Large intestine (tissue), 3 donors: ENCODE data around the gene OXA1L. TPM values are rescaled to one million over a fixed set of nuclear protein-coding genes. Genes with fewer than 3 reads are reported as not detected.
"Not testable (repeated sequence)": the region's sequence is repeated elsewhere in the genome, so short reads cannot be mapped to it uniquely, and the experiment has no call there.

ENCODE experiments used
- DNase-seq, 2 donors: peaks; one replicate each; pipeline versions ENCODE4 v3.0.0 to v3.0.0-alpha.2; 2013
- H3K27ac ChIP-seq: one replicate; pipeline ENCODE4 v1.5.1; 2013; ENCODE audit warnings: low read length
- H3K27me3 ChIP-seq: 2 replicates; pipeline ENCODE4 v1.6.1; 2013; ENCODE audit warnings: low read length; ENCODE audit not compliant: control insufficient read depth, insufficient read depth
- H3K36me3 ChIP-seq: 2 replicates; pipeline ENCODE4 v1.6.1; 2013; ENCODE audit warnings: low read length; ENCODE audit not compliant: control insufficient read depth, insufficient read depth
- H3K4me1 ChIP-seq: one replicate; pipeline ENCODE4 v1.6.1; 2013; ENCODE audit warnings: low read length; ENCODE audit not compliant: control insufficient read depth, insufficient read depth
- H3K4me3 ChIP-seq: one replicate; pipeline ENCODE4 v1.5.1; 2013; ENCODE audit warnings: low read length
- H3K9me3 ChIP-seq: one replicate; pipeline ENCODE4 v1.6.1; 2013; ENCODE audit warnings: mild to moderate bottlenecking, low read depth, low read length, moderate library complexity; ENCODE audit not compliant: control insufficient read depth
- WGBS: methylation state at CpG from one replicate; pipeline ENCODE4 v1.1.5; 2013; ENCODE audit warnings: low lambda C conversion rate; ENCODE audit not compliant: insufficient coverage; 5-methylcytosine and 5-hydroxymethylcytosine counted together
- polyA plus RNA-seq: library from polyadenylated mRNA; unstranded; fragments of 120-200 nt; gene quantifications from one replicate; pipeline ENCODE4 v1.2.1, GENCODE V29; 2013

The OXA1L gene
- polyA plus RNA-seq, 1 donor: 123 TPM

GRCh38 chr14:22776849-22777248 is 10.4 kb downstream of the OXA1L start:
- DNase-seq, H3K9me3 ChIP-seq, H3K4me3 ChIP-seq, H3K27ac ChIP-seq, H3K27me3 ChIP-seq: not testable (repeated sequence)
- Histone ChIP-seq H3K4me1 (peaks cover 28% of the 10 kb centered on the region), H3K36me3 (peaks cover 46% of the 10 kb centered on the region)
- WGBS: 100% methylated on average over 1 of the region's 8 CpGs

DNA sequence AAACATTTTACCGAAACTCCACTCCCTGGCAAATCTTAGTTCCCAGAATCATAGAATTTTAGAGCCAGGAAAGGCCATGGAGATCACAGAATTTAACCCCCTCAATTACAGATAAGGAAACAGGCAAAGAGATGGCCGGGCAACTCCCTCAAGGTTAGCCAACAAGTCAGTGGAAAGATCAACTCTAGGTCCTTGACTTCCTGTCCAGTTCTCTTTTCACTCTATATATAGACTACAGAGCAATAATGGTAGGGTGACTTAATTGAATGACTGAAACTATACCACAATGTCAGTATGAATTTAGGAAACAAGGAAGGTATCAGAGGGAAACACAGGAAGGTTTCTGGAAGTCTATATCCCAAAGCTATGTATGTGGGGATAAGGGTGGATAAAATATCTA is 11.6 kb downstream of the OXA1L start:
- H3K9me3 ChIP-seq: no peaks in the 10 kb centered on the region
- no peak for DNase-seq
- H3K4me3 ChIP-seq: no peak overlapping the region
- H3K36me3 ChIP-seq: peaks cover 40% of the 10 kb centered on the region
- no peaks in the 10 kb centered on the region for H3K27me3 ChIP-seq
- peak overlapping the region; percentile 12 for H3K27ac ChIP-seq
- WGBS: no CpG with 5 or more reads among the region's 2 CpGs
- peaks cover 28% of the 10 kb centered on the region for H3K4me1 ChIP-seq

- WGBS: no CpG with 5 or more reads among the region's 2 CpGs
- Histone ChIP-seq H3K4me3 (no peak overlapping the region), H3K4me1 (peaks cover 34% of the 10 kb centered on the region), H3K9me3 (no peaks in the 10 kb centered on the region), H3K27me3 (no peaks in the 10 kb centered on the region), H3K27ac (peak overlapping the region; percentile 63), H3K36me3 (peaks cover 26% of the 10 kb centered on the region)
- DNase-seq: no peak
These were observed 13.7 kb downstream of the OXA1L start for GRCh38 chr14:22780105-22780679.

- Histone ChIP-seq H3K9me3 (no peaks in the 10 kb centered on the region), H3K27ac (peak overlapping the region; percentile 63), H3K4me1 (peaks cover 34% of the 10 kb centered on the region), H3K4me3 (no peak overlapping the region), H3K27me3 (no peaks in the 10 kb centered on the region), H3K36me3 (peaks cover 18% of the 10 kb centered on the region)
- no peak for DNase-seq
- WGBS: no CpG with 5 or more reads among the region's 5 CpGs
These were observed 14.4 kb downstream of the OXA1L start for GRCh38 chr14:22780941-22781300.

DNA sequence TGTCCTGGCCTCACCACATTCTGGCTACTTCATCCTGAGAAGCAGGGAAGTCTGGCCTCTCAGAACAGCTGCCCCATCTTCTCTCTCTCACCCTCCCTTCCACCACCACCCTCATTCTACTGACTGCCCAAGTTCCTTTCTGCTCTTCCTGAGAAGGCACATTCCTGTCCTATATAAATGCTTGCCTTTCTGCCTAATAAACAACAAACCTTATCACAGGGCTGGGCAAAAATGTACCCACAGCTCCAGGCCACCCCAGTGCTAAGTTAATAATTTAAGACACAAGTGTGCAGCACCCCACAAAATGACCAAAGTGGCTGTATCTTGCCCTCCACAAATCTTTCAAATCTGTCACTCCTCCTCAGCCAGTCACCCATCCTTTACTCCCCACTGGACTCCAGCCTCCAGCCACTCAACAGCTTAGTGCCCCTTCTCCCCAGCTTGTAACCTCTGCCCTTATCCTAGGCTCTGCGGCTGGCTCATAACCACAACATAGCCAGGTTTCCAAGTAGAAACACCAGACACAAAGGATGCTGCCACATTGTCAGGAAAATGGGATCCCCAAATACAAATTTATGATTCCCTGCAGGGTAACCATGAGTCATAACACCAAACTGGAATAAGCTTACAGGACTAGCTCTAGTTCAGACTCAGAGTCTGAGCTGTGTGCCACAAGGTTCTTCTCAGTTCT is 15.0 kb downstream of the OXA1L start:
- H3K4me3 ChIP-seq: no peak overlapping the region
- H3K4me1 ChIP-seq: peaks cover 34% of the 10 kb centered on the region
- peaks cover 13% of the 10 kb centered on the region for H3K36me3 ChIP-seq
- H3K27me3 ChIP-seq: no peaks in the 10 kb centered on the region
- DNase-seq: peak in 1 of 2 donors; percentile 59
- H3K27ac ChIP-seq: peak overlapping the region; percentile 63
- no CpG with 5 or more reads among the region's 1 CpG for WGBS
- no peaks in the 10 kb centered on the region for H3K9me3 ChIP-seq

DNA sequence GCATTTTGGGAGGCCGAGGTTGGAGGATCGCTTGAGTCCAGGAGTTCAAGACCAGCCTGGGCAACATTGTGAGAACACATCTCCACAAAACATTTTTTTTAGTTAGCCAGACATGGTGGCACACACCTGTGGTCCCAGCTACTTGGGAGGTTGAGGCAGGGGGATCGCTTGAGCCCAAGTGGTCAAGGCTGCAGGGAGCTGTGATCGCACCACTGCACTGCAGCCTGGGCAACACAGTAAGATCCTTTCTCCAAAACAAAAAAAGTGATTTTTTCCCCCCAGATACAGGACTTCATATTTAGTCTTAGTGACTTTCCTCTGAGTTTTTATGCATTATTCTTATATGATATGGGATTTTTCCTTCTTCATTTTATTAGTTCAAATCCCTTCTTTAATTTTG is 20.2 kb downstream of the OXA1L start:
- H3K27ac ChIP-seq: no peak overlapping the region
- no peak for DNase-seq
- no peak overlapping the region for H3K4me3 ChIP-seq
- no CpG with 5 or more reads among the region's 4 CpGs for WGBS
- no peaks in the 10 kb centered on the region for H3K9me3 ChIP-seq
- H3K36me3 ChIP-seq: peaks cover 3% of the 10 kb centered on the region
- peaks cover 9% of the 10 kb centered on the region for H3K4me1 ChIP-seq
- H3K27me3 ChIP-seq: no peaks in the 10 kb centered on the region

DNA sequence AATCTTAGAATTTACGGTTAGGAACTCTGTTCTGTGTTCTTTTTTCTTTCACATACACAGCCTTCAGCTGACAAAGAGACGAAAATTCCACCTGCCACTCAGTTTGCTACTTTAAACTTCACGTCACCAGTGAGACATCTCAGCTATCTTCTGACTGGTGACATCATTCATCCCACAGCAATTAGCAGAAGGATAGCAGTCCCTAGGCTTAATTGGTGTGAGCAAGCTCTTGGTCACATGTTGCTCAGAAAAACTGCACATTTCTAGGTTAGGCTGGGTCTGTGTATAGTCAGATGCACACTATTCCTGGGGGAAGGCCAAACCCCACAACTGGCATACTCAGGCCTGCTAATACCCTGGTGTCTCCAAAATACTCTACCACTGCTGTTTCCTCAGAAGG is 24.8 kb downstream of the OXA1L start:
- 38% methylated on average over 1 of the region's 3 CpGs for WGBS
- DNase-seq: peak; percentile 64 to 81
- Histone ChIP-seq H3K9me3 (no peaks in the 10 kb centered on the region), H3K4me3 (no peak overlapping the region), H3K27me3 (no peaks in the 10 kb centered on the region), H3K36me3 (peaks cover 7% of the 10 kb centered on the region), H3K27ac (peak overlapping the region; percentile 86), H3K4me1 (peaks cover 13% of the 10 kb centered on the region)

DNA sequence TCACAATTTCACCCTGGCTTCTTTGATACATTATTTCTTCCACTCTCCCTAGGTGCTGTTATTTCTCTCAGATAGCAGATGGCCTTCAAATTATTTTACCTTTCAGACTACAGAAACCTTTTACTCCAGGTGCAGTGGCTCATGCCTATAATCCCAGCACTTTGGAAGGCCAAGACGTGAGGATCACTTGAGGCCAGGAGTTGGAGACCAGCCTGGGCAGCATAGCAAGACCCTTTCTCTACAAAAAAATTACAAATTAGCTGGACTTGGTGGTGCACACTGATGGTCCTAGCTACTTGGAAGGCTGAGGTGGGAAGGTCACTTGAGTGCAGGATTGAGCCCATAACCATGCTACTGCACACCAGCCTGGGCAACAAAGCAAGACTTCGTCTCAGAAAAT is 25.7 kb downstream of the OXA1L start:
- H3K9me3 ChIP-seq: no peaks in the 10 kb centered on the region
- peaks cover 22% of the 10 kb centered on the region for H3K4me1 ChIP-seq
- H3K4me3 ChIP-seq: no peak overlapping the region
- no peaks in the 10 kb centered on the region for H3K27me3 ChIP-seq
- H3K36me3 ChIP-seq: peaks cover 7% of the 10 kb centered on the region
- peak overlapping the region; percentile 66 for H3K27ac ChIP-seq
- DNase-seq: no peak
- WGBS: no CpG with 5 or more reads among the region's 2 CpGs

DNA sequence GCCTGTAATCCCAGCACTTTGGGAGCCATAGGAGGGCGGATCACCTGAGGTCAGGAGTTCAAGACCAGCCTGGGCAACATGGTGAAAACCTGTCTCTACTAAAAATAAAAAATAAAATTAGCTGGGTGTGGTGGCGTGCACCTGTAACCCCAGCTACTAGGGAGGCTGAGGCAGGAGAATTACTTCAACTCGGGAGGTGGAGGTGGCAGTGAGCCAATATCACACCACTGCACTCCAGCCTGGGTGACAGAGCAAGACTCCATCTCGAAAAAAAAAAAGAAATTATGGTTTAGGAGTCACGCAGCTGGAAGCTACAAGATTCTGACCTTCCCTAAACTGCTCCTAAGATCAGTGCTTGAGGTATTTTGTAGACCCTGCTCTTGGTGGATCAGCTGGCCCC is 27.1 kb downstream of the OXA1L start:
- H3K36me3 ChIP-seq, H3K9me3 ChIP-seq, H3K4me3 ChIP-seq, H3K27ac ChIP-seq, H3K27me3 ChIP-seq, DNase-seq: not testable (repeated sequence)
- no CpG with 5 or more reads among the region's 5 CpGs for WGBS
- peaks cover 33% of the 10 kb centered on the region for H3K4me1 ChIP-seq

- Histone ChIP-seq H3K27me3 (no peaks in the 10 kb centered on the region), H3K36me3 (peaks cover 7% of the 10 kb centered on the region), H3K4me1 (peaks cover 37% of the 10 kb centered on the region), H3K27ac (peak overlapping the region; percentile 24), H3K9me3 (no peaks in the 10 kb centered on the region), H3K4me3 (no peak overlapping the region)
- DNase-seq: no peak
- WGBS: no CpG with 5 or more reads among the region's 5 CpGs
These were observed 27.5 kb downstream of the OXA1L start for GRCh38 chr14:22793976-22794375.

- Histone ChIP-seq H3K36me3 (peaks cover 7% of the 10 kb centered on the region), H3K27ac (peak overlapping the region; percentile 24), H3K9me3 (no peaks in the 10 kb centered on the region), H3K27me3 (no peaks in the 10 kb centered on the region), H3K4me1 (peaks cover 40% of the 10 kb centered on the region), H3K4me3 (no peak overlapping the region)
- DNase-seq: no peak
- WGBS: no CpG with 5 or more reads among the region's 7 CpGs
These were observed 28.1 kb downstream of the OXA1L start for GRCh38 chr14:22794551-22794951.
